Stimulated activated CD4-positive, alpha-beta T cell treated with anti-CD3 and anti-CD28 coated beads, Interleukin-2, amount 100 ng/mL, for 48 hours (primary cell): Measurements from ENCODE around the gene PRDM13.
"Not testable (repeated sequence)": the region's sequence is repeated elsewhere in the genome, so short reads cannot be mapped to it uniquely, and the experiment has no call there.

Source experiments
- DNase-seq, 2 donors: peaks; one replicate each; pipeline ENCODE4 v3.0.0-alpha.2; 2020

Gene PRDM13

GRCh38 chr6:99606656-99607415, at the start of gene PRDM13:
PRDM13 (plus strand) TSS chr6:99606833; CDS start chr6:99607035, 202 bp downstream.
- no peak for DNase-seq

GRCh38 chr6:99559057-99559456, 47.6 kb upstream of the PRDM13 start:
- no peak for DNase-seq

DNA sequence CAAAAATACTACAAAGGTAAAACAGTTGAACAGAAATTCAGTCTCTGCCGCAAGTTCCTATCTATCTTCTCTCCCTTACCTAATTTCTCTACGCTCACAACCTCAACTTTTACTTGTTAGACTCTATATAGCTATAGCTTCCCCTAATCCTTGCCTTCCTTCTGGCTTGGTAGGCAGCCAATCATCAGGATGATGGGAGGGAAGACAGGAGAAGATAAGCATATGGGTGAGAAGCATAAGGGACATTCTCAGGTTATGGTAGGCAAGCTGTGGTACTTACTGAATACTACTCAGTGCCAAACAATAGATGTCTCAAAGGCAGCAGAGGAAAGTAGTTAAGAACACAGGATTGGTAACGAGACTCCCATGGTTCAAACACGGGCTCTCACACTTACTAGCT, 46.0 kb upstream of the PRDM13 start:
- no peak for DNase-seq

- no peak for DNase-seq
Observed at GRCh38 chr6:99563056-99563723, 43.4 kb upstream of the PRDM13 start.

GRCh38 chr6:99568103-99568933, 38.3 kb upstream of the PRDM13 start, which contains the start of gene CCNC:
CCNC (minus strand) TSS chr6:99568660; CDS start chr6:99568527, 133 bp downstream.
- DNase-seq: peak; percentile 85 to 88

DNA sequence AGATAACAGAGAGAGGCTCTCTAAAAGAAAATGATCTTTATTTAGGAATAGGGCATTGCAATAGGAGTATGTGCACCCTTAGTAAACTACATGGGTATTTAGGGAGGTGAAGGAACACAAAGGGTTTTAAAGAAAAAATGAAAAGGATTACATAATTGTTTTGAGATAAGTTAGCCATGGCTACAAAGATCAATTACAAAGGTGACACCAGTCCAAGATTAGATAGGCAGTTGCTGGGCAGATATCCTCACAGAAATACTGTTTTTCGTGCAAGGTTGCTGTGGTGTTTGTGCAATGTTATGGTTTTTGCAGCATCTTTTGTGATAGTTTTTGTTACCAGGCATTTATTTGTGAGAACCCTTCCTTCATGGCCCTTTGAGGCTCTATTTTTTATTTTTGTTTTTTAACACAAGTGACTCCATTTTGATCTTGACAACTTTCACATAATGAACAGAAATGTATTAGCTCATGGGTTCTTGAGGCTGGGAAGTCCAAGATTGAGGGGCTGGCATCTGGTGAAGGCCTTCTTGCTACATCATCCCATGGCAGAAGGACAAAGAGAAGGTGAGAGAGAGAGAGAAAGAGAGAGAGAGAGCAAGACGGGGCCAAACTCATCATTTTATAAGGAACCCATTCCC, 32.5 kb upstream of the PRDM13 start:
- no peak for DNase-seq

GRCh38 chr6:99575544-99576227, 30.9 kb upstream of the PRDM13 start:
- no peak for DNase-seq

GRCh38 chr6:99579781-99580180, 26.9 kb upstream of the PRDM13 start:
- DNase-seq: no peak

DNA sequence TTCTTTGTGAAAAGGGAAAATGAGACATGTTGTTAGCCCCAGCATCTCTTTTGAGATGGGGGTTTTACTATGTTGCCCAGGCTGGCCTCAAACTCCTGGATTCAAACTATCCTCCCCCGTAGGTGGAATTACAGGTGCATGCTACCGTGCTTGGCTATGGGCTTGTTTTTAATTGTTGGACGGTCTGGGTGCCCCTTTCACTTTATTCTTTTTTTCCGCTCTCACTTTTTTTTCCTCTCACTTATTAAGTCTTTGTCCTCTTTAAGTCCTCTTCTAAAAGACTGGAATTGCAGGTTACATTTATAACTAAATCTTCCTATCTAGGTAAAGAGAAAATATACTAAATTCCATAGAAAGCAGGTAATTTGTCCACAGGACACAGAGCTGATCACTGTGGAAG, 18.8 kb upstream of the PRDM13 start:
- no peak for DNase-seq

DNA sequence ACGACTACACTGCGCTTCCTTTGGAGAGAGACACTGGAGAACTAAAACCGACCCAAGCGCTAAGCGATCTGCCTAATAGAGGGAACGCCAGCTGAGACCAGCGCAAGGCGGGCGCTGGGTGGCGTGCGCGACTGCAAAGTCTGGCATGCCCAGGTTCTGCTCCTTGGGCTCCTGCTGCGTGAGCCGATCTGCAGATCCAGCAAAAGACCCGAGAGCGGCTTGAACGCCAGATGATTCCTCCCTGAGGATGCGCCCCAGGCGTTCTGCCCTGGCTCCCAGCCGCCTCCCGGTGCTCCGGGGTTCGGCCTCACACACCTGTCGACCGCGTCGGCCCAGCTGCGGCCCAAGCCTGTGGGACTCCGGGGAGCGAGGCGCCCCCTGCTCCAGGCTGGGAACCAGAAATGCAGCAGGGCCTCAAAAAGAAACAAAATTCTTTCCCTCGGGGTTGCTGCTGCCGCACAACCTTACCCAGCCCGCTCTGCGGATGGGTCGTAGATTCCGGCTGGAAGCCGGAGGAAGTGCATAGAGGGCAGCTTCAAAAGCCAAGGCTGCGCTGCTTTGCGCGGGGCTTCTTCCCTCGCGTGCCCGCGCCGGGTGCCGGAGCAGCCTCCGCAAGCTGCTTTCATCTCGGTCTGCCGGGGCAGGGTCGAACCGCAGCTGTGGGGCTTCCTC, 17.9 kb upstream of the PRDM13 start:
- DNase-seq: peak; percentile 50 to 62

DNA sequence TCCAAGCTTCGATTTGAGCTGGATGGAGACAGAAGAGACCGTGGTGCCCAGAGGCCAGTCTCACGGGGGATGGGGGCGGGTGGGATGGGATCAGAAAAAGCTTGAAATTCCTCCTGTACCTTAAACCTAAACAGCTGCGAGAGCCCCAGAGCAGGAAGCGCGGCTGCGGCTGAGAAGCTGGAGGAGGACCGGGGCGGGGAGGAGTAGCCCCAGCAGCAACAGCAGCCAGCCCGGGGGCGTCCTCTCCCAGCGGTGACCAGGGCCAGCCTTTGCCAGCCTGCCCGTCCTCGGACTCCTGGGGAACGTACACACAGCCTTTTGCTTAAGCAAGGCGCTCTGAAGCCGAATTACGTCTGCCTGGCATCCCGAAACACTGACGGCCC, 17.4 kb upstream of the PRDM13 start:
- no peak for DNase-seq

GRCh38 chr6:99589907-99590493, 16.6 kb upstream of the PRDM13 start:
- DNase-seq: no peak

- DNase-seq: no peak
Observed at GRCh38 chr6:99590728-99591672, 15.6 kb upstream of the PRDM13 start.

DNA sequence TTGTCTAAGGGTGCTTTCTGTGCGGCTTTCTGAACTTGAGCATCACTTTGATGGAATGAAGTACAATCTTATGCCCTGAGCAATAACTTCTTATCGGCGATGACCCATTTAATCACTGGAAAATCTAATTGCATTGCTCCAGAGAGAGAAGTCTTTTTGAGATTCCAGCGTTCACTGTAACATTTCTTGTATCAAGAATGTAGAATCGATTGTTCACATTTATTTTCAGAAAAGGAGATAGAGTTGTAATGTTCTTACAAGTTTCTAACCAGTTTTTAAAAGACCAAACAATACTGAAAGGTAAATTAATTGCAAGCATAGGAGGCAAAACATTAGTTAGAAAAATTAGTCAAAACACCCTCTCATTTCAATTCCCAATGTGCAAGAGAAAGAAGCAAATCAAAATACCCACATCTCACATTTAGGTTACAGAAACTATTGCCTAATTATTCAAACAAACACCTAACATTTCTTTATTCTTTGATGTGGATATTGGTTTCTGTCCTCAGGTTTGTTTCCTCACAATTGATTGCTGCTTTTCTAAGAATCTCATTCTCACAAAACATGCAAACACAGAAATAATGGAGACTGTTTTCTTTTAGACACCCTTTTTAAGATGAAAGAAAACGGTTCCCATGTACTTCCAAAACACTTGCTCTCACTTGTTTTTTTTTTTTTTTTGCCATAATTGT, 14.8 kb upstream of the PRDM13 start:
- DNase-seq: no peak

- DNase-seq: no peak
Observed at GRCh38 chr6:99592900-99593299, 13.7 kb upstream of the PRDM13 start.

- DNase-seq: not testable (repeated sequence)
Observed at GRCh38 chr6:99594696-99595095, 11.9 kb upstream of the PRDM13 start.

DNA sequence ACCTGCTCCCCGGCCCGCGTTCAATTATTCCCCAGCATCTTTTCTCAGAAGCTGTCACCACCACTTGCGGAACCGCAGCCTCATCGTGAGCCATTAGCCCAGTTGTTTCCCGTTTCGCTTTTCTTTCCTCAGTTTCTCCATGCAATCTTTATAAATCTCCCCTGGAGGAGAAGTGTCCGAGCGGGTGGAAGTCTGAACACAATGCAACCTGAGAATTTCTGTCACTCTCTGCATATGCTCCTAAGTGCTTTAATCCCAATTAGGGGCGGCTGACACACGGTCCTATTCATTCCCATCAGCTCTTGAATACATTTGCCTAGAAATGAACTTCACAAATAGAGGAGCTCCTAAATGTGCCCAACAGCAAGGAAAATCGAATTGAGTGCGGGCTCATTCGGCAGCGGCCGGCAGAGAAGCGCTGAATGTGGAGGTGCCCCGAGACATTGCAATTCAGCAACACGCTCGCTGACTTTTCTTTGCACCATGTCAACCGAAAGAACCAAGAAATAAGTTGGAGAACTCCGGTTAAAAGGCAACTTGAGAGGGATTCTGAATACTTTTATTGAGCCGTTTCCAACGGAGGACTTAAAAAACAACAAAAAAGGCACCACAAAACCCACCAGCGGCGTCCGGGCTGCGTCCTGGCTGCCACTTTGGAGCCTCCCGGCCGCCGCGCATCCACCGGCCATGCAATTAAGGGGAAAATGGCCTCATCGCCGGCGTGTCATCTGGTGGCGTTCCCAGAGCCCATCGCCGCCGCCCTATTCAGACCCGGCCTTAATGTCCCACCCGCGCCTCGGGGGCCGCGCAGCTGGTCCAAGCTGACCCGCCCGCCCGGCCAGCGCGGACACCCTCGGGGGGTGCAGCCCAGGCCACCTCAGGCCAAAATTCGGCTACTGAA, 3.9 kb upstream of the PRDM13 start:
- DNase-seq: no peak

DNA sequence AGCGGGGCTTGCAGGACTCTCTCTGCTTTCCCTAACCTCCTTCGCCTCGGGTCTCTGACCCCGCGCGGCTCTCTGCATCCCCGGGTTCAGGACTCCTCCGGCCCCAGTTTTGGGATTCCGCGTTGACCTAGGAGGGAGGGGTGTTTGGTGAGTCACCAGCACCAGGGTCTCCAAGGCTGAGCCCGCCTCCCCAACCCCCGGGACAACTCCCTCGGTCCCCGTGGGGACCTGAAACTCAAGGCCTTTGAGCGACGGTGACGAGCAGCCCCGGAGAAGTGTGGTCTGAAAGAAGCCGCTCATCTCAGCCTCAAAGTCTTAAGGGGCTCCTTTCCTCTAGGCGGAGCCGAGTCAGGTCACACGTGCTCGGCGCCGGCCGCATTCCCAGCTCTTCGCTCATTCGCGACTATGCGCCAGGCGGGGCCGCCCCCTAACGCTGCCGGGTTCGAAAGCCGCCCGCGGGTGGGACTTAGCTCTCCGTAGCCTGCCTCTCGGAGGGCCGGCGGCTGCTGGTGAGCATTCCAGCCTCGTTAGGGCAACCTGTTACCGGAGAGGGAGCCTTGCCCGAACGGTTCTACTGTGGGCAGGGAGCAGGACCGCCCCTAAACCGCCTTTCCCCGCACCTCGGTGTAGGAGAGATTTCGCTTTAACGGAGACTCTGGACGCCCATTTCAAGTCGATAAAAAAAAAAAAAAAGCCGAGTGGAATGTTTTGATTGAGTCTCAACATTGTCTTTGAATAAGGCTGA, 3.0 kb upstream of the PRDM13 start:
- no peak for DNase-seq
